Eye (tissue), 1 donor: ENCODE results near the gene JSRP1.

Source experiments
- DNase-seq: peaks from one replicate; pipeline ENCODE4 v3.0.0-alpha.2; 2015

JSRP1 gene

GRCh38 chr19:2231621-2232221, 24.5 kb downstream of the JSRP1 start:
- no peak for DNase-seq

- DNase-seq, result no peak
Observed at GRCh38 chr19:2230807-2231533, 25.2 kb downstream of the JSRP1 start.

GRCh38 chr19:2230033-2230531, 26.1 kb downstream of the JSRP1 start:
- no peak for DNase-seq

GRCh38 chr19:2229103-2230032, 26.8 kb downstream of the JSRP1 start:
- DNase-seq, result no peak

GRCh38 chr19:2228157-2229030, 27.8 kb downstream of the JSRP1 start:
- DNase-seq, result no peak

GRCh38 chr19:2227415-2228156, 28.6 kb downstream of the JSRP1 start:
- DNase-seq, result no peak

- DNase-seq, result no peak
Observed at GRCh38 chr19:2226840-2227360, 29.3 kb downstream of the JSRP1 start.

- DNase-seq, result no peak
Observed at GRCh38 chr19:2226051-2226839, 30.0 kb downstream of the JSRP1 start.

- DNase-seq, result no peak
Observed at GRCh38 chr19:2225415-2226050, 30.7 kb downstream of the JSRP1 start.

- no peak for DNase-seq
Observed at GRCh38 chr19:2224754-2225349, 31.4 kb downstream of the JSRP1 start.

GRCh38 chr19:2223959-2224358, 32.3 kb downstream of the JSRP1 start:
- no peak for DNase-seq

GRCh38 chr19:2223391-2223790, 32.8 kb downstream of the JSRP1 start:
- no peak for DNase-seq

- no peak for DNase-seq
Observed at GRCh38 chr19:2221918-2222317, 34.3 kb downstream of the JSRP1 start.

GRCh38 chr19:2221250-2221831, 34.9 kb downstream of the JSRP1 start:
- DNase-seq, result no peak

- no peak for DNase-seq
Observed at GRCh38 chr19:2219726-2220125, 36.5 kb downstream of the JSRP1 start.

- DNase-seq, result no peak
Observed at GRCh38 chr19:2217591-2217990, 38.6 kb downstream of the JSRP1 start.

- no peak for DNase-seq
Observed at GRCh38 chr19:2216361-2217225, 39.6 kb downstream of the JSRP1 start.

GRCh38 chr19:2215281-2215751, 40.9 kb downstream of the JSRP1 start:
- peak; percentile 43 for DNase-seq
